Measurements from ENCODE around the gene S100A10. TPM values are rescaled to one million over a fixed set of nuclear protein-coding genes. Genes with fewer than 3 reads are reported as not detected.

The S100A10 gene
- total RNA-seq, 1 experiment from 2014 or later = 385 TPM

GRCh38 chr1:151989211-151989862 lies 4.3 kb downstream of the S100A10 start:
- peak; percentile 79 for DNase-seq (ENCODE audit: extremely low read depth, low read depth)

- DNase-seq (ENCODE audit: extremely low read depth, low read depth) = peak; percentile 84
Measured at GRCh38 chr1:151988405-151988923, 5.2 kb downstream of the S100A10 start.

DNA sequence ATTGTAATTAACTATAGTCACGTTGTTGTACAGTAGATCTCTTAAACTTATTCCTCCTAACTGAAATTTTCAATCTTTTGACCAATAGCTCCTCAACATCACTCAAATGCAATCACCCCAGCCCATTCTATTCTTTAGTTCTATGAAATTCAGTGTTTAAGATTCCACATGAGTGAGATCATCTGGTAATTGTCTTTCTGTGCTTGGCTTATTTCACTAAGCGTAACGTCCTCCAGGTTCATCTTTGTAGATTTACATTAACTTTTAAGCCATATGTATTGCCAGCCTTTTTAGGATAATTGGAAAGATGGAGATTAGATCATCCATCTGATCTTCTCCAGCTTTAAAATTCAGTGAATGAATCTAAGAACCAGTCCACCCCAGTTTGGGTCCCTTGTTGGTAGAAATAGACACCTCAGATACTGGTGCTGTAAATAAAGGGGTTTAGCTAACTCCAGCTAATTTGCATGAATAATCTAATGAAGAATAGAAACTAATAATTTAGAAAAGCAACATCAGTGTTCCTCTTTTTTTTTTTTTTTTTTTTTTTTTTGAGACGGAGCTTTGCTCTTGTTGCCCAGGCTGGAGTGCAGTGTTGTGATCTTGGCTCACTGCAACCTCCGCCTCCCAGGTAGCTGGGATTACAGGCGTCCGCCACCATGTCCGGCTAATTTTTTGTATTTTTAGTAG lies 7.0 kb downstream of the S100A10 start:
- no peak for DNase-seq (ENCODE audit: extremely low read depth, low read depth)

DNA sequence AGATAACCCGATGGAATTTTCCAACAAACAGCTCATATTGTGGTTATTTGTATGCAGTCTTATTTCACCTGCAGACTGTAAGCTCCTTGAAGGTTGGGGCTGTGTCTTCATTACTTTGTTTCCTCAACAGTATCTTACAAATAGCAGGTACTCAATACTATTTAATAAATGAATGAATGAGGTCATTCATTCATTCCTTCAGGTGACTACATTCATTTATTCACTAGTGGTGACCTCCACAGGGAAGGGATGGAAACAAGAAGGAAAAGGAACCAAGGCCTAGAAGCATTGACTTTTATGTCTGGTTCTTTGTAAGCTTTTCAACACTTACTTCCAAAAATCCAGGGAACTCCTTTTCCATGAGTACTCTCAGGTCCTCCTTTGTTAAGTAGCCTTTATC lies 7.9 kb downstream of the S100A10 start:
- no peak for DNase-seq (ENCODE audit: extremely low read depth, low read depth)

GRCh38 chr1:151985270-151985669 lies 8.4 kb downstream of the S100A10 start:
- no peak for DNase-seq (ENCODE audit: extremely low read depth, low read depth)

GRCh38 chr1:151984313-151984956 lies 9.2 kb downstream of the S100A10 start:
- DNase-seq (ENCODE audit: extremely low read depth, low read depth) = no peak

DNA sequence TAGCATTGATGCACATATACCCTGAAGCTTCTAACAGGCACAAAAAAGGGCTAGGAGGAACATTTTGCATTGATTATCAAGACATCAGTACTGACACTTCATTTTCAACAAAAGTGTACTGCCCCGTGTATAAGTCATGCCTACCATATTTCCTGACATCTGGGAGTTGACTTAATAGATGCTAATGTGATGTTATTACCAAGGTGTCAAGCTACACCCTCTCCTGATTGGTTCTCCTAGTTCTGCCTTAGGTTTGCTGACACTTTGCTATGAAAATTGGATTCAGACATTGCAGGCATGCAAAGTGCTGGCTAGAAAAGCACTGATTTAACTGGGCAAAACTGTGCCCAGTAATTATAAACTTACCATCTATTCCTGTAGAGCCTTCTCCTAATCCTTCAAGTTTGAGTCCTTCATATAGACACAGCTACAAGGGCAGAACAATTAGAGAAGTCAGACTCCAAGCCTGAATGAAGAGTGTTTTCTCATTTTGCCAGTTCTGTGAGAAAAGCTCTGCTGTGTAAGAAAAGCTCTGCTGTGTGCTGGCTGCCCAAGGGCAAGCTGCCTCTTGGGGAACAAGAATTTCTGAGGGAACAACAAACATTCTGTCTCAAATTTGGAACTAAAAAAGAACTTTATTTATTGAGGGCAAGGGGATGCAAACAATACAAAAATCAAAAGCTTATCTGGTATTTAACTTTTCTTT lies 11.2 kb downstream of the S100A10 start:
- no peak for DNase-seq (ENCODE audit: extremely low read depth, low read depth)

DNA sequence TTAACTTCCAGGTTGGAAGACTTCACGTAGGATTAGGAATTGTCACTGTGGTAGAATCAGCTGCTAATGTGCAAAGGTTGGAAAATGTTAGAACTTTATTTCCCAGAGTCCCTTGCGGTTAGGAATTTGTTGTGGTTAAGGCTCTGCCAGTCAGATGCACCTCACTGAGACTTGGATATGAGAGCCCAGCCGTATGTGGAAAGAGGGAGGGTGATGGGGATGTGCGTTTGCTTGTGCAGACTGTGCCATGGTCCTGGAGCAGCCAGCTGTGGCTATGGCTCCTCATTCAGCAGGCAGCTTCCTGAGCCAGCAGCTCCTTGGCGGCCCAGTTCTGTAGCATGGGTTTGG lies 12.5 kb downstream of the S100A10 start:
- no peak for DNase-seq (ENCODE audit: extremely low read depth, low read depth)

- DNase-seq (ENCODE audit: extremely low read depth, low read depth) = no peak
Measured at GRCh38 chr1:151980287-151981177, 13.1 kb downstream of the S100A10 start.

GRCh38 chr1:151978922-151979321 lies 14.7 kb downstream of the S100A10 start:
- DNase-seq (ENCODE audit: extremely low read depth, low read depth) = no peak

DNA sequence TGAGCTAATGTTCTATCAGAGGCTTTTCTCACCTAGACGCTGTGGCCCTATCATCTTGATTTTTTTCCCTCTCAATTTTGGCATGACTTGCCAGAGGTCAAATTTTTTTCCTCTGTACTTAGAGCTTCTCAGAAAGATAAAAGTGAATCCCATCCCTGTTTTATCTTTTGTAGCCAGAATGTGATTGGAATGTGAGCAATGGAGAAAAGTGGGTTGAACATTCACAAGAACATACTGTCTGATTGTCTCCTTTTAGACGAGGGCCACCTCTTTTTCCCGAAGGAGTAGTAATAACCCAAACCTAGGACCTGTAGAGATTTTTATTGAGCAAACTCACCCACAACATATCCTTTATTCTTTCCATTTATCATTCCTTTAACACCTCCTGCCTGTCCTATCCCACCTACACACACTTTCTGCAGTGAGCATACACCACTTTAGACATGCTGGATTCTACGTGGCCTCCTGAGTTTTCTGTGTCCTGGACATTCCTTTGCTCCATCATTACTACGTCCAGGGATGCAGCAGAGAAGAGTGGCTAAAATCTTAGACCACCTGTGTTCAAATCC lies 15.9 kb downstream of the S100A10 start:
- no peak for DNase-seq (ENCODE audit: extremely low read depth, low read depth)

GRCh38 chr1:151976858-151977257 lies 16.8 kb downstream of the S100A10 start:
- no peak for DNase-seq (ENCODE audit: extremely low read depth, low read depth)

GRCh38 chr1:151976015-151976343 lies 17.7 kb downstream of the S100A10 start:
- DNase-seq (ENCODE audit: extremely low read depth, low read depth) = no peak

- DNase-seq (ENCODE audit: extremely low read depth, low read depth) = no peak
Measured at GRCh38 chr1:151975311-151976014, 18.2 kb downstream of the S100A10 start.

- DNase-seq (ENCODE audit: extremely low read depth, low read depth) = peak; percentile 90
Measured at GRCh38 chr1:151972542-151973248, 21.0 kb downstream of the S100A10 start.

DNA sequence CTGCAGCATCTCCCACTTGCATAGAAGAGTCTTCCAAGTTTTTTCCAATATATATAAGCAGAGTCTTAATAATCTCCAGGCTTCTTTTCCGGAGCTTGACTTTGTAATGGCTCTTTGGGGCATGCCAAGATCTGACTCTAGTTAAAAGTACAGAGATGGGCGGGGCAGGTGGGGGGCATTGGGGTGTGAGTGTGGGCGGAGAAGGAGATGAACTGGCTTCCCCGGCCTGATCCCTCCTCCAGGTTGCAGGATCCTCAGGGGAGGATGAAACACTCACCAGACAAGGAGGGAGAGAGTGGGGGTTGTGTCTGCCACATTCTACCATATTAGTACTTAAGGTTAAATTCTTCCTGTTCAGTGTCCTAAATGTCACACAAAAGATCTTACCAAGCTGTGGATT lies 23.0 kb downstream of the S100A10 start:
- DNase-seq (ENCODE audit: extremely low read depth, low read depth) = no peak

- no peak for DNase-seq (ENCODE audit: extremely low read depth, low read depth)
Measured at GRCh38 chr1:151970128-151970527, 23.5 kb downstream of the S100A10 start.

GRCh38 chr1:151968791-151969399 lies 24.8 kb downstream of the S100A10 start:
- no peak for DNase-seq (ENCODE audit: extremely low read depth, low read depth)
